ENCODE data around the gene SMIM21.
A peak's percentile ranks its signal among the peaks of the same experiment; 100 is the strongest.

Gene SMIM21

GRCh38 chr18:75363446-75364225 is 63.9 kb downstream of the SMIM21 start:
- in situ Hi-C loops (cut with HindIII; ENCODE audit: low sequenced_read_pairs): no loop called here
- H3K4me3 ChIP-seq (ENCODE audit: low read depth, low read length): no peak overlapping the region
- DNase-seq (ENCODE audit: low read depth): no peak
- TF ChIP-seq CTCF (IDR thresholded peaks at IDR 0.05; ENCODE audit: low read depth, low read length, missing control alignments): no peak

- in situ Hi-C loops (cut with HindIII; ENCODE audit: low sequenced_read_pairs): no loop called here
Measured at GRCh38 chr18:75362435-75362834, 65.1 kb downstream of the SMIM21 start.

GRCh38 chr18:75360941-75361340 is 66.6 kb downstream of the SMIM21 start:
- no peak for DNase-seq (ENCODE audit: low read depth)
- no peak overlapping the region for H3K4me3 ChIP-seq (ENCODE audit: low read depth, low read length)
- no peak for TF ChIP-seq CTCF (IDR thresholded peaks at IDR 0.05; ENCODE audit: low read depth, low read length, missing control alignments)
- in situ Hi-C loops (cut with HindIII; ENCODE audit: low sequenced_read_pairs): no loop called here

More at GRCh38 chr18:75362435-75362834, 65.1 kb downstream of the SMIM21 start:
- no peak overlapping the region for H3K4me3 ChIP-seq (ENCODE audit: low read depth, low read length)
- TF ChIP-seq CTCF (IDR thresholded peaks at IDR 0.05; ENCODE audit: low read depth, low read length, missing control alignments): no peak
- no peak for DNase-seq (ENCODE audit: low read depth)

- in situ Hi-C loops (cut with HindIII; ENCODE audit: low sequenced_read_pairs): no loop called here
- peak; percentile 48 for DNase-seq (ENCODE audit: low read depth)
- TF ChIP-seq CTCF (IDR thresholded peaks at IDR 0.05; ENCODE audit: low read depth, low read length, missing control alignments): no peak
- H3K4me3 ChIP-seq (ENCODE audit: low read depth, low read length): no peak overlapping the region
Measured at GRCh38 chr18:75360215-75360614, 67.3 kb downstream of the SMIM21 start.

Data from astrocyte of the cerebellum (primary cell).